CD4-positive, alpha-beta T cell treated with Interleukin-17A for 4 hours (primary cell): Measurements from ENCODE around the gene COL27A1.
A peak's percentile ranks its signal among the peaks of the same experiment; 100 is the strongest.

Experiments
- DNase-seq: peaks from one replicate; pipeline ENCODE4 v3.0.0-alpha.2; 2020; ENCODE audit warnings: mixed read lengths

COL27A1 gene

GRCh38 chr9:114289571-114290481 lies 134.5 kb downstream of the COL27A1 start:
- no peak for DNase-seq

GRCh38 chr9:114290561-114290986 lies 135.2 kb downstream of the COL27A1 start:
- no peak for DNase-seq

GRCh38 chr9:114291064-114291474 lies 135.7 kb downstream of the COL27A1 start:
- peak; percentile 76 for DNase-seq

- DNase-seq, result no peak
Measured at GRCh38 chr9:114291886-114292590, 136.7 kb downstream of the COL27A1 start.

- DNase-seq, result no peak
Measured at GRCh38 chr9:114294664-114295063, 139.3 kb downstream of the COL27A1 start.

- no peak for DNase-seq
Measured at GRCh38 chr9:114296338-114296737, 141.0 kb downstream of the COL27A1 start.

- no peak for DNase-seq
Measured at GRCh38 chr9:114299286-114300152, 144.2 kb downstream of the COL27A1 start.

GRCh38 chr9:114300153-114300845 lies 145.0 kb downstream of the COL27A1 start:
- DNase-seq, result no peak

- no peak for DNase-seq
Measured at GRCh38 chr9:114300846-114301797, 145.8 kb downstream of the COL27A1 start.

- no peak for DNase-seq
Measured at GRCh38 chr9:114301798-114302565, 146.6 kb downstream of the COL27A1 start.

- DNase-seq, result no peak
Measured at GRCh38 chr9:114302727-114303126, 147.4 kb downstream of the COL27A1 start.

- DNase-seq, result no peak
Measured at GRCh38 chr9:114303571-114303970, 148.2 kb downstream of the COL27A1 start.

GRCh38 chr9:114303977-114304376 lies 148.6 kb downstream of the COL27A1 start:
- no peak for DNase-seq

- DNase-seq, result no peak
Measured at GRCh38 chr9:114304416-114305188, 149.3 kb downstream of the COL27A1 start.

- DNase-seq, result no peak
Measured at GRCh38 chr9:114307899-114308267, 152.5 kb downstream of the COL27A1 start.

- DNase-seq, result no peak
Measured at GRCh38 chr9:114308361-114308950, 153.1 kb downstream of the COL27A1 start.

GRCh38 chr9:114309096-114309495 lies 153.8 kb downstream of the COL27A1 start:
- no peak for DNase-seq

- no peak for DNase-seq
Measured at GRCh38 chr9:114310471-114311450, 155.4 kb downstream of the COL27A1 start.
